ENCODE results near the gene SPATA22.
"Not testable (repeated sequence)": the region's sequence is repeated elsewhere in the genome, so short reads cannot be mapped to it uniquely, and the experiment has no call there.

SPATA22 gene, protein sequence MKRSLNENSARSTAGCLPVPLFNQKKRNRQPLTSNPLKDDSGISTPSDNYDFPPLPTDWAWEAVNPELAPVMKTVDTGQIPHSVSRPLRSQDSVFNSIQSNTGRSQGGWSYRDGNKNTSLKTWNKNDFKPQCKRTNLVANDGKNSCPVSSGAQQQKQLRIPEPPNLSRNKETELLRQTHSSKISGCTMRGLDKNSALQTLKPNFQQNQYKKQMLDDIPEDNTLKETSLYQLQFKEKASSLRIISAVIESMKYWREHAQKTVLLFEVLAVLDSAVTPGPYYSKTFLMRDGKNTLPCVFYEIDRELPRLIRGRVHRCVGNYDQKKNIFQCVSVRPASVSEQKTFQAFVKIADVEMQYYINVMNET

GRCh38 chr17:3471599-3471998 lies at the start of gene SPATA22:
SPATA22 (minus strand) TSS chr17:3471819; CDS start chr17:3469325, 2,494 bp downstream.
- DNase-seq (ENCODE audit: low read depth in 2 of 2), result no peak

- DNase-seq (ENCODE audit: low read depth in 2 of 2), result not testable (repeated sequence)
Observed at GRCh38 chr17:3519472-3519871, 47.9 kb upstream of the SPATA22 start.

GRCh38 chr17:3514873-3515272 lies 43.3 kb upstream of the SPATA22 start:
- DNase-seq (ENCODE audit: low read depth in 2 of 2), result no peak

GRCh38 chr17:3514167-3514566 lies 42.5 kb upstream of the SPATA22 start:
- DNase-seq (ENCODE audit: low read depth in 2 of 2), result not testable (repeated sequence)

GRCh38 chr17:3513305-3514035 lies 41.9 kb upstream of the SPATA22 start:
- no peak for DNase-seq (ENCODE audit: low read depth in 2 of 2)

- no peak for DNase-seq (ENCODE audit: low read depth in 2 of 2)
Observed at GRCh38 chr17:3512505-3513171, 41.0 kb upstream of the SPATA22 start.

GRCh38 chr17:3511852-3512504 lies 40.4 kb upstream of the SPATA22 start:
- DNase-seq (ENCODE audit: low read depth in 2 of 2), result no peak

GRCh38 chr17:3510090-3510489 lies 38.5 kb upstream of the SPATA22 start:
- DNase-seq (ENCODE audit: low read depth in 2 of 2), result no peak

GRCh38 chr17:3507869-3508268 lies 36.2 kb upstream of the SPATA22 start:
- no peak for DNase-seq (ENCODE audit: low read depth in 2 of 2)

DNA sequence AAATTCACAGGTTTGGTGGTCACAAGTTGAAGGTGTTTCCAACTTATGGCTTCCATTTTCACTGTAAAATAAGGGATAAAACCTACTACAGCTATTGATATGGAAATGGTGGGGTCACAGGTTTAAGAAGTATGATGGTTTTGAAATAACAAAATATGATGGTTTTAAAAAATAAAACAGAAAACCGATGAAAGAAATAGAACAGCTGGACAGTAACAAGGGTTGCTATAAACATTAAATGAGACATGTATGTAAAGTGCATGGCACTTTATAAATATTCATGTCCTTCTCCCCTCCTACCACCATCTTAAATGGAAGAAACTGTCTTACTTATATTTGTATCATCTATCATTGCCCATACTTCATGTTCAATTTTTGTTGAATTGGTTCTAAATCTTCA lies 35.5 kb upstream of the SPATA22 start:
- no peak for DNase-seq (ENCODE audit: low read depth in 2 of 2)

GRCh38 chr17:3506054-3506453 lies 34.4 kb upstream of the SPATA22 start:
- no peak for DNase-seq (ENCODE audit: low read depth in 2 of 2)

DNA sequence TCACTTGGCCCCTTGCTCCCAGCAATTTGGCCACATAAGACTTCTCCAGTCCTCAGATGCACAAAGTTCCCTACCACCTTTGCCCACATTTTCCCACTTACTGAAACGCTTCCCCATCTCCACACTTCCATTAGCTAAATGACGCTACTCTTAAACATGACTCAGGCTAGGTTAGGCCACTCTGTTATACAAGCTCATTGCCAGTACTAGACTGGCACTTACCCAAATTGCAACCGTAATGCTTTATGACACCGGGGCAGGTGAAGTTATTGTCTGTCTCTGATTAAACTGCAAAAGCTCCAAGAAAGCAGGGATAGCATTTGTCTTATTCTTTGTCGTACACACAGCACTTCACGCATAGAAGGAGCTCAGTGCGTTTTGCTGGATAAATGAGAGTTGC lies 33.4 kb upstream of the SPATA22 start:
- DNase-seq (ENCODE audit: low read depth in 2 of 2), result no peak

DNA sequence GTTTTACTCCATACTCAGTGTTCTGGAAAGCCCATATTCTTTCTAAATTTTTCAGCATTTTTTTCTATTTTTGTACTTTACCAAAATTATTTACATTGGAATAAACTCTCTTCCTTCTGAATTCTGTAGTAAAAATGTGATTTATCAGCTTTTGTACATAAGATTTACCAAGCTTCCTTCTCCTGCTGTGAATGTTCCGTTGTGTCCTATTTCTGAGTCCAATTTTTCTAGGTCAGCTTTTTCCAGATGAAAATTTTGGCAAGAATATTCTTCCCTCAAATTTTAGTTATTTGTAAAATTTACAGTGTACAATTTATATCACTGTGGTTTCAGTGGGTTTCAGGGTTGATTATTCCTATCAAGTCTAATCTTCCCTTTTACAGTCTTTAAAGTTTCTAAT lies 31.7 kb upstream of the SPATA22 start:
- no peak for DNase-seq (ENCODE audit: low read depth in 2 of 2)

GRCh38 chr17:3502466-3502865 lies 30.8 kb upstream of the SPATA22 start:
- no peak for DNase-seq (ENCODE audit: low read depth in 2 of 2)

DNA sequence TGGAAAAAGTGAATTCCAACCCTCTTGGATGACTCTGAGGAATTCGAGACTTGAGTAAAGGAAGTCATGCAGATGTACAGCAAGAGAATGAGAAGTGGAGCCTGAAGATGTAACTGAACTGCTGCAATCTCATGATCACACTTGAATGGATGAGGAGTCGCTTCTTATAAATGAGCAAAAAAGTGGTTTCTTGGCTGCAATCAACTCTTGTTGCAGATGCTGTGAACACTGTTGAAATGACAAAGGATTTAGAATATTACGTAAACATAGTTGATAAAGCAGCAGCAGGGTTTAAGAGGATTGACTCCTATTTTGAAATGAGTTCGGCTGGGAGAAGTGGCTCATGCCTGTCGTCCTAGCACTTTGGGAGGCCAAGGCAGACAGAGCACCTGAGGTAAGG lies 29.7 kb upstream of the SPATA22 start:
- no peak for DNase-seq (ENCODE audit: low read depth in 2 of 2)

DNA sequence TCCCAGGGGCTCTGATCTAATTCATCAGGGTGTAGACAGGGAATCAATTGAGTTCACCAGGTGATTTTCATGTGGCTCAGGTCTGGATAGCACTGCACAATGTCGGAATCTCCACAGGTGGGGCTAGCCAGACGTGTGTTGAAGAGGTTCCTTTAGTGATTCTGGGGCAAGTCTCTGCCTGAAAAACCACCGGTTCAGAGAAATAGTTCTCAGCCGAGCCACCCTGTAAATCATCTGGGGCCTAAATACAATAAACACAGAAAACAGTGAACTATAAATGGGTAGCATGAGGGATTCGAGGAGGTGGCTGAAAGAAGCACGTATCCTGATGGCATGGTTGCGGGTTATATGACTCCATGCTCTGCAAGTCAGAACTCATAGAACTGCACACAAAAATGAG lies 25.5 kb upstream of the SPATA22 start:
- no peak for DNase-seq (ENCODE audit: low read depth in 2 of 2)

DNA sequence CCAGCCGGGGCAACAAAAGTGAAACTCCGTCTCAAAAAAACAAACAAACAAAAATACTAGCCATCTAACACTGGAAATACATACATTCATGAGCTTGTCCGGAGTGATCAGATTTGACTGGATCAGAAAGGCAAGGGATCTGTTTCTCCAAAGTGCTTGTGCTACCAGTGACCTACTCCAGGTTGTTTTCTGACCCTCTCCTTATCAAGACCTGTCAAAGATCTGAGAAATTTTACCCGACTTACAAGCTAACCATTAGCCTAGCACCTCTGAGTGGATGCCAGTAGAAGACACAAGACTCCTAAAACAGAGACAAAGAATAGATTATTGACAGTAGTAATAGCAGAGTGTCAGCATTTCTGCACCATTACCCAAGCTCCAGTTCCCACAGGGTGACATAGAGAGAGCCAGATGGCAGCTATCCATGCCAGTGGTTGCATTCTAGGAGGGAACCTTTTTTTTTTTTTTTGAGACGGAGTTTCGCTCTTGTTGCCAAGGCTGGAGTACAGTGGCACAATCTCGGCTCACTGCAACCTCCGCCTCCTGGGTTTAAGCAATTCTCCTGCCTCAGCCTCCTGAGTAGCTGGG lies 14.0 kb upstream of the SPATA22 start:
- DNase-seq (ENCODE audit: low read depth in 2 of 2), result no peak

GRCh38 chr17:3482852-3483251 lies 11.2 kb upstream of the SPATA22 start:
- DNase-seq (ENCODE audit: low read depth in 2 of 2), result no peak

DNA sequence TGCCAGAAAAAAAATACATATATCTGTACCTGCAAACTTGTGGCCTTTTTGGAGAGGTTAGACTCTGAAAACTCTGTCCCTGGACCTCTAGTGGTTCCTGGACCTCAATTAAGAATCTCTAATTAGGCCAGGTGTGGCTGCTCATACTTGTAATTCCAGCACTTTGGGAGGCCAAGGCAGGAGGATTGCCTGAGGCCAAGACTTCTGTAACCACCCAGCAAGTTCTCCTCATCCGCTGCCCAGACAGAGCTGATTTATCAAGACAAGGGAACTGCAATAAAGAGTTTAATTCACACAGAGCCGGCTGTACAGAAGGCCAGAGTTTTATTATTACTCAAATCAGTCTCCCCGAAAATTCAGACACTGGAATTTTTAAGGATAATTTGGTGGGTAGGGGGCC lies 8.4 kb upstream of the SPATA22 start:
- no peak for DNase-seq (ENCODE audit: low read depth in 2 of 2)

DNA sequence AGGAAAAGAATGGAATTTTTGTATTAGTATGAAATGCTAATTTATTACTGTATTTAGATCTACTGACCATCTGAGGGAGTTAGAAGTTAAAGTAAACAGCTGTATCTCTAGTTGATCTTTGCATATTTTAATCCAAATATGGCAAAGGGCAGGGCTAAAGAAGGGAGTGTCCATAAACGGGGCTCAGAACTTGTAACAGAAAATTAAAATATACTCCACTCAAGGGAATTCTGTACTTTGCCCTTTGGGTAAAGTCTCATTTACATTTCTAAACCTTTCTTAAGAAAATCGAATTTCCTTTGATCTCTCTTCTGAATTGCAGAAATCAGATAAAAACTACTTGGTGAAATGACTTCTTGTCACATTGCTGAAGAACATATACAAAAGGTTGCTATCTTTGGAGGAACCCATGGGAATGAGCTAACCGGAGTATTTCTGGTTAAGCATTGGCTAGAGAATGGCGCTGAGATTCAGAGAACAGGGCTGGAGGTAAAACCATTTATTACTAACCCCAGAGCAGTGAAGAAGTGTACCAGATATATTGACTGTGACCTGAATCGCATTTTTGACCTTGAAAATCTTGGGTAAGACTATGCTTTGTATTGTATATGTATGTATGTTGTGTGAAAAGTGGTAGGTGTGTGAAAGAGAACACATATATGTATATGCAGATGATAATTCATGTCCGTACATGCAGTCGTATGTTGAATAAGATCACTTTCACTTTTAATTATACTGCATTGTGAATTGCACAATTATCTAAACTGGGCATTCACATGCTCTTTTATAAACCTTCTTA lies 4.4 kb upstream of the SPATA22 start, which contains the start of gene ASPA:
ASPA (plus strand) TSS at position 186 of the 799 bp plus-strand sequence; CDS start at position 349, 163 bp downstream.
- no peak for DNase-seq (ENCODE audit: low read depth in 2 of 2)

DNA sequence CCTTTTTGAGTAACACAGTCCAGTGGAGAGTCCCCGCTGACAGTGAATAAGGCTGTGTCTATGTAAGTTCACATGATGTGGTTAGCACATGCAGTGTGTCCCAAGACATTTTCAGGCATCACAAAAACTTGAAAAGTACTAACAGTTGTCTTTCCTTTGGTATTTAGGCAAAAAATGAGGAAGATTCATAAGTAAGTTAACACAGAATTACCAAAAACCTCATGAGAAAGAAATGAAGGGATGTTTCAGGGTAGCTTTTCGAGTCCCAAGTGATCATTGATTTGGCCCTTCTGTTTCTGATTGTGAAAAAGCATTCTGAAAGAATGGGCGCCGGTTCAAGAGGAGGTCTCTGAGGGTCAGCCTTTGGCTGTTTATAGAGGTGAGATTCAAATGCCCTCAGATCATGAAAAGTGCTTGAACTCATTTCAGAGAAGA lies 3.6 kb upstream of the SPATA22 start:
- no peak for DNase-seq (ENCODE audit: low read depth in 2 of 2)
